Nephron (organoid): Measurements from ENCODE around the gene CAMKMT.

Experiments used
- H3K27ac Mint-ChIP-seq, 3 experiments: 2 replicates each; pipeline ENCODE4 v1.8.0; 2020; ENCODE audit warnings: mixed read lengths in 3 of 3, mild to moderate bottlenecking in 2 of 3, moderate library complexity in 1 of 3
- H3K27me3 Mint-ChIP-seq: 2 replicates; pipeline ENCODE4 v1.8.0; 2021; ENCODE audit warnings: low read depth, mild to moderate bottlenecking, moderate library complexity, mixed read lengths
- H3K36me3 Mint-ChIP-seq: 2 replicates; pipeline ENCODE4 v1.8.0; 2020; ENCODE audit warnings: low read depth, mixed read lengths
- H3K4me1 Mint-ChIP-seq: 2 replicates; pipeline ENCODE4 v1.8.0; 2020; ENCODE audit warnings: mixed read lengths
- H3K4me3 Mint-ChIP-seq, 3 experiments: 2 replicates each; pipeline ENCODE4 v1.8.0; 2020; ENCODE audit warnings: mild to moderate bottlenecking in 3 of 3, mixed read lengths in 3 of 3, moderate library complexity in 2 of 3
- H3K9me3 Mint-ChIP-seq: 2 replicates; pipeline ENCODE4 v1.8.0; 2020; ENCODE audit warnings: mixed read lengths
- TF ChIP-seq, protein P1 (sequence below), 3 experiments: fragments of 200-600 bp; sonication (generic); IDR thresholded peaks; one replicate each; pipeline ENCODE4 v1.5.0; 2021; ENCODE audit warnings: antibody characterized with exemption in 3 of 3; ENCODE audit not compliant: unreplicated experiment in 3 of 3

CAMKMT gene

GRCh38 chr2:44778671-44779476 is 417.1 kb downstream of the CAMKMT start:
- Mint-ChIP-seq H3K27me3 (peaks cover 76% of the 10 kb centered on the region), H3K4me3 (peak overlapping the region; percentile 38 to 69 (median 56))

DNA sequence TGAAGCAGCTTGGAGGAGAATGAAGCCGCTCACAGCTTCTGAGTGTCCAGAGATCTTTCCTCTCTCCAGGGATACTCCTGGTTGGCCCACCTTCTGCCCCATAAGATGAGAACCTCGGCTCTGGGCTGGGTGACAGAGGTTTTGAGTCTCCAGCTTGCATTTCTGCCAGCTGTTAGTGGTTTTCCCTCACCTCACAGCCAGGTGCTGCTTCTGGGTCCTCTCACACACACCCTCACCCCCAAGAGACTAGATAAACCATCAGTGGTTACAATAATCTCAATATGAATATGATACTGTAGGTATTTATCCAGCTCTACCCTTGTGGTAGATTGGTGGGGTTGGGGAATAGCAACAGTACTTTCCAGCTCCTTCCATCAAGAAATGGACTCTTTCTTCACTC is 418.0 kb downstream of the CAMKMT start:
- no peaks in the 10 kb centered on the region for H3K36me3 Mint-ChIP-seq

More at GRCh38 chr2:44778671-44779476, 417.1 kb downstream of the CAMKMT start:
- TF ChIP-seq, protein P1, sequence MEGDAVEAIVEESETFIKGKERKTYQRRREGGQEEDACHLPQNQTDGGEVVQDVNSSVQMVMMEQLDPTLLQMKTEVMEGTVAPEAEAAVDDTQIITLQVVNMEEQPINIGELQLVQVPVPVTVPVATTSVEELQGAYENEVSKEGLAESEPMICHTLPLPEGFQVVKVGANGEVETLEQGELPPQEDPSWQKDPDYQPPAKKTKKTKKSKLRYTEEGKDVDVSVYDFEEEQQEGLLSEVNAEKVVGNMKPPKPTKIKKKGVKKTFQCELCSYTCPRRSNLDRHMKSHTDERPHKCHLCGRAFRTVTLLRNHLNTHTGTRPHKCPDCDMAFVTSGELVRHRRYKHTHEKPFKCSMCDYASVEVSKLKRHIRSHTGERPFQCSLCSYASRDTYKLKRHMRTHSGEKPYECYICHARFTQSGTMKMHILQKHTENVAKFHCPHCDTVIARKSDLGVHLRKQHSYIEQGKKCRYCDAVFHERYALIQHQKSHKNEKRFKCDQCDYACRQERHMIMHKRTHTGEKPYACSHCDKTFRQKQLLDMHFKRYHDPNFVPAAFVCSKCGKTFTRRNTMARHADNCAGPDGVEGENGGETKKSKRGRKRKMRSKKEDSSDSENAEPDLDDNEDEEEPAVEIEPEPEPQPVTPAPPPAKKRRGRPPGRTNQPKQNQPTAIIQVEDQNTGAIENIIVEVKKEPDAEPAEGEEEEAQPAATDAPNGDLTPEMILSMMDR (IDR thresholded peaks at IDR 0.05; ENCODE audit: unreplicated experiment in 3 of 3): no peak
- H3K4me1 Mint-ChIP-seq: peaks cover 23% of the 10 kb centered on the region
- no peak overlapping the region for H3K27ac Mint-ChIP-seq
- H3K9me3 Mint-ChIP-seq: peaks cover 18% of the 10 kb centered on the region
- H3K36me3 Mint-ChIP-seq: no peaks in the 10 kb centered on the region

DNA sequence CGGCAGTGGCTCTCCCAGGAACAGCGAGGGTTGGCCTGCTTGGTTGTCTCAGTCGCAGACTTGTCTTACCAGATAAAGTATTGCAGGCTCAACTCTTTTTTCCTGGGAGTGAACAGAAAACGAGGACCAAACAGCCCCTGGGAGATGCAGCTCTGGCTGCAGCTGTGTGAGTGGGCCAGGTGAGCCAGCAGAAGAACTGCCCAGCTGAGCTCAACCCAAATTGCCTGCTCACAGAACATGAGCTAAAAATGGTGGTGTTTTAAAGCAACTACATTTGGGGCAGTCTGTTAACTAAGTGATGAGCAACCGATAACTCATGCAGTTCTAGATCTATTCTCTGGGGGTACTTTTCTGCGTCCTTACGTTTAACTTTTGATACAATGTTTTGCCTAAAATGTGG is 418.7 kb downstream of the CAMKMT start:
- Mint-ChIP-seq H3K4me1 (peaks cover 23% of the 10 kb centered on the region), H3K27ac (no peak overlapping the region), H3K27me3 (peaks cover 62% of the 10 kb centered on the region), H3K4me3 (no peak overlapping the region), H3K36me3 (no peaks in the 10 kb centered on the region), H3K9me3 (peaks cover 19% of the 10 kb centered on the region)
- TF ChIP-seq, protein P1 (IDR thresholded peaks at IDR 0.05; ENCODE audit: unreplicated experiment in 3 of 3): no peak

More for the DNA sequence above, 418.0 kb downstream of the CAMKMT start:
- no peak overlapping the region for H3K4me3 Mint-ChIP-seq
- H3K9me3 Mint-ChIP-seq: peaks cover 19% of the 10 kb centered on the region
- H3K27me3 Mint-ChIP-seq: peaks cover 67% of the 10 kb centered on the region
- peaks cover 23% of the 10 kb centered on the region for H3K4me1 Mint-ChIP-seq
- no peak overlapping the region for H3K27ac Mint-ChIP-seq
- TF ChIP-seq, protein P1 (IDR thresholded peaks at IDR 0.05; ENCODE audit: unreplicated experiment in 3 of 3): no peak

DNA sequence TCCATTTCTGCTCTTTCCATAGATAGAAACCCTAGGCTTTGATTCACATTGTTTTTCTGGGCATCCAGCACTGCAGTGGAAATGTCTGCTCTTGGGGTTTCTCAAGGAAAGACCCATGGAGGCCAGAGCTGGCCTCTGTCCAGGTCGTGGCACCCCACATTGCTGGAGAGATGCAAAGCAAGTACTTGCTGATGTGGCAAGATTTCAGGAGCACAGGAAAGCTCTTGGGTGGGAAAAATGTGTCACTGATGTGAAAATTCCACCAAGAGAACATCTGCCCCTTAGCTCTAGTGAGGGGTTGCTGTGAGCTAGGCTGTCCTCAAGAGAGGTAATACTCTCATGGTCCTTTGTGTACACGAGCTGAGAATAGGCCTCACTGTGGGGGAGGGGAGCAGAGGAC is 423.7 kb downstream of the CAMKMT start:
- Mint-ChIP-seq H3K4me3 (no peak overlapping the region), H3K27ac (no peak overlapping the region), H3K27me3 (peaks cover 55% of the 10 kb centered on the region), H3K9me3 (peaks cover 19% of the 10 kb centered on the region), H3K36me3 (no peaks in the 10 kb centered on the region), H3K4me1 (no peaks in the 10 kb centered on the region)
- TF ChIP-seq, protein P1 (IDR thresholded peaks at IDR 0.05; ENCODE audit: unreplicated experiment in 3 of 3): no peak

DNA sequence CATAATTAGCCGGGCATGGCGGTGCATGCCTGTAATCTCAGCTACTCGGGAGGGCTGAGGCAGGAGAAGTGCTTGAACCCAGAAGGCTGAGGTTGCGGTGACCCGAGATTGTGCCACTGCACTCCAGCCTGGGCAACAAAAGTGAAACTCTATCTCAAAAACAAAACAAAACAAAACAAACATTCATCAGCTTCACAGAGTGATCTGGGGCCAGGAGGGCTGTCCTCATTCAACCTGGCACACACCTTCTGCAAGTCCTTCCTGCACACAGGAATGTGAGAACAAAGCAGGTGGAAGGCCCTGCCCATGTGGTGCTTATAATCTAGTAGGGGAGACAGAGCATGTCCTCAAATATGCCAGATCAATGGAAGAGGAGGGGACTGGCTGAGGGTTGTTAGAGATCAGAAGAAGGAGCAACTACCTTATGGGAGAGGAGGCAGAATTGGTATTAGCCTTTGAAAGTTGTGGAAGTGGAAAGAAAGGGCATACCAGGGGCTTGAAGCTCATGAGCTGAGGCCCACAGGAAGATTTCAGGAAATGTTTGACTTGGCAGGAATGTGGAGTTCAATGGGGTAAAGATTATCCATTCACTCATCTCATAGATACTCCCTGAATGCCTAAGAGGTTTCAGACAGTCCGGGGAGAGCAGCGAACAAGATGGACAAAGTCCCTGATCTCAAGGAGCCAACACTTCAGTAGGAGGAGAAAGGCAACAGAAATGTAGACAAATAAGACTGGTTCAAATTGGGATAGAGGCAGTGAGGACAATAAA is 424.5 kb downstream of the CAMKMT start:
- TF ChIP-seq, protein P1 (IDR thresholded peaks at IDR 0.05; ENCODE audit: unreplicated experiment in 3 of 3): no peak
- Mint-ChIP-seq H3K27ac (peak overlapping the region; percentile 4 to 85 (median 10)), H3K36me3 (no peaks in the 10 kb centered on the region), H3K4me1 (no peaks in the 10 kb centered on the region), H3K9me3 (peaks cover 17% of the 10 kb centered on the region), H3K27me3 (peaks cover 53% of the 10 kb centered on the region), H3K4me3 (no peak overlapping the region)
